CD4-positive, alpha-beta T cell treated with Interleukin-6 for 4 hours (primary cell): ENCODE measurements around the gene SLC22A23.
"Not testable (repeated sequence)": the region's sequence is repeated elsewhere in the genome, so short reads cannot be mapped to it uniquely, and the experiment has no call there.

Source experiments
- DNase-seq: peaks from one replicate; pipeline ENCODE4 v3.0.0-alpha.2; 2020; ENCODE audit warnings: mixed read lengths

SLC22A23 gene

DNA sequence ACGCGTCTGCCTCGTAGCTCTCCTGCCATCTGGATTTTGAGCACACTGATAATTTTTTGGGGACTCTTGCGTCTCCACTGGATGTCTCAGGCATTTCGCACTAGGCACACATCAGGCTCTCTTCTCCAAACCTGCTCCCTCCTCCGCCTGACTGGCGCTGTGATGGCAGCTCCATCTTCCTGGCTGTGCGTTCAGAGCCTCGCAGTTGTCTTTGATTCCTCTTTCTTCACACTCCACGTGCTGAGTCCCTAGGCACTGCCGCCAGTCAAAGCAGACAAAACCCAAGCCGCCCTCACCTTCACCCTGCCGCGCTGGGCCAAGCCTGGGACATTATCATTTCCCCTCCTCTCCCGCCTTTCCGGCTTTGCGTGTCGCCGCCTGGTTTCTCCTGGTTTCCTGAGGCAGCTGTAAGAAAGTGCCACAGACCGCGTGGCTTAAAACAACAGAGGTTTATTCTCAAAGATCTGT, 197.3 kb downstream of the SLC22A23 start:
- peak; percentile 33 for DNase-seq

DNA sequence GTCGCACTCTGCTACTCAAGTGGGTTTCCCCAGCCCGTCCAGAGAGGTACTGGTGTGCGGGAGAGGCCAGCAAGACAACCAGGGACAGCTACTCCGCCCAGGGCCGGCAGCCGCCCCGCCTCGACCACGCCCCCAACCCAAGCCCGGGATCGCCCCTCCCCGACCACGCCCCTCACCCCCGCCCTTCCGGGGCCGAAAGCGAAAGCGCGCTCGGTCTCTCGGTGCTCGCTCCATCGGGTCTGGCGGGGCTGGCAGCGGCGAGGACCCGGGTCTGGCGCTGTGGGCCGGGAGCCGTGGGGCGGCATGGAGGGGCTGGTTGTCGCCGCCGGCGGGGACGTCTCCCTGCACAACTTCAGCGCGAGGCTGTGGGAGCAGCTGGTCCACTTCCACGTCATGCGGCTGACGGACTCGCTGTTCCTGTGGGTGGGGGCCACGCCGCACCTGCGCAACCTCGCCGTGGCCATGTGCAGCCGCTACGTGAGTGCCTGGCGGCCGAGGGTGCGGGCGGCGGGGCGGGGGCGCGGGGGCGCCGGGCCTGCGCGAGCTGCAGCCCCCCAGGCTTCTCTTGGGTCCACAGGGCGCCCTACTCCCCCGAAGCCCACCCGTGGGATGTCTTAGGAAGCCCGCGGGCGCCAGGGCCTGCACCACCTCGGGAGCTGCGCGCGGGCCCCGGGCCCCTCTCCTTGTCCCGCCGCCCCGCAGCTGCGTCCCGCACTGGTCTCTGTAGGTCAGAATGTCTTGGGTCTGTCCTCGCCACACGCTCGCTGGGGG, 197.9 kb downstream of the SLC22A23 start, which contains the start of gene PSMG4:
TSS of gene PSMG4 (plus strand) at position 228 of the 771 bp plus-strand sequence. CDS start at position 304, 76 bp downstream.
- peak; percentile 94 for DNase-seq

DNA sequence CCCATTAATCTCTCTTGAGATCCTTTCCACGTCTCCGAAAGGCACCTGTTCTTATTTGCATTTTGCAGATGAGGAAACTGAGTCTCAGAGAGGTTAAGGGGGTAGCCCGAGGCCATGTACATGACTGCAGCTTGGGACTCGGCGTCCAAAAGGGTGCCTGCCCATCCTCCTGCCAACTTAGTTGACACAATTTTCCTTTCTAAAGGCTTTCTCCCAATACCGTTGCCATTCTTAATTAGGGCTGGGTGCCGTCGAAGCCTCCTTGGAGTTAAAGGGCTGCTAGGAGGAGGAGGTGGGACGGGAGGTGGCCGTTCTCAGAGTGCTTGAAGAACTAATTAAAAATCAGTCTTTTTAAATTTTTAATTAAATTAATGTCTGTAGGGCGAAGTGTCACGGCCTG, 198.6 kb downstream of the SLC22A23 start:
- no peak for DNase-seq

DNA sequence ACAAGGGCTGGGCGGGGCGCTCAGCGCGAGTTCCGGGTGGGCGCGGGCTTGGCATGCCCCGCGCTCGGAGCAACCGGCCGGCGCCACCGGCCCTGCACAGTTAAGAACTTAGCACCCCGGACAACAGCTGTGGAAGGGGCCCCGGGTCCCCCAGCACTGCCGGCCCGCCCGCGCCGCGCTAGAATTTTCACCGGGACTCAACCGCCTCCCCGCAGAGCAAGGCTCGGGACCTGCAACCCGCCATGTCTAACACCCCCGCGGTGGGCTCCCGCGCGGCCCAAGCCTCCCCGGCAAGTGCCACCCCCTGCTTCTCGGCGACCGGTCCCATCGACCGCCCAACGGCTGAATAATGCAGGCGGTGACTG, 203.3 kb downstream of the SLC22A23 start:
- DNase-seq, result no peak

DNA sequence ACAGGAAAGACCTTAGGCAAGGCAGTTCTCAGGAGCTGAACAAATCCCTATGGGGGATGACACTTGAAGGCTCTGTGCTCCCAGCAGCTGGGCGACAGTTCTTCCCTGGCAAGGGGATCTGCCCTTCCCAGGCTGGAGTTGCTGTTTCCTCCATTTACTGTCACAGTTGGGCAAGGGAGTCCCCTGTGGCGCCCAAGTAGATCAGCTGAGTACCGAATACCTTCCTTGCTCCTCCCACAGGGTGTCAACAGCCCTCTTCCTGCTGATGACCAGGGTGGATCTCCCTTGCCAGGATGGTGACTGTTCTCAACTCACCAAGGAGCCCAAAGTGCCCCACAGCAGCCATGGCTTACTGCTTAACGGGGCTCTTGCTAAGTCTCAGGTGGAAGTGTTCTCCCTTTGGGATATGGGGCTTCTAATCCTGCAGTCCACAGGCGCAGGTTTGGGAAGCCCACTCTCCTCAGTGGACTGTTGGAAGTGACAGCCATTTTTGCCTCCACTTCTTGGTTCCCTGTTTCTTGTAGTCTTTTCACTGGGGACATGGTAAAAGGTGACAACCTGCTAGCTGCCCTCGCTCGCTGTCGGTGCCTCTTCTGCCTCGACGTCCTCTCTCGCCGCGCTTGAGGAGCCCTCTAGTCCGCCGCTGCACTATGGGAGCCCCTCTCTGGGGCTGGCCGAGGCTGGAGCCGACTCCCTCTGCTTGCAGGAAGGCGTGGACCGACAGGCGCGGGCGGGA, 203.8 kb downstream of the SLC22A23 start:
- no peak for DNase-seq

DNA sequence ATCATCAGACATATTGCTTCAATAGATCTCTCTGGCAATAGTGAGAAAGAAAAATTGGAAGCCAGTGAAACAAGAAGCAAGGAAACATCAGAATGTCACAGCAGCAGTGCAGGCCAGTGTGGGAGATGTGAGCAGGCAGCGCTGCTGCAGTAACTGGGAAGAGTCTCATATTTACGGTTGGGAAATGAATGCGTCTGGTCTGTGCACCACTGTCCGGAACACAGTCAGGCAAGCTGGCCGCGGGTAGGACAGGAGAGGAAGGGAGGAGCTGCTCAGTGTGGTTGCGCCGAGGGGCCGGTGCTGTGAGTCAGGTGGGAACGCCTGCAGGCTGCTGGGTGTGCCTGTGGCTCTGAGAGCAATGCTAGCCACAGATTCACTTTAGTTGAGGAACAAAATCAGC, 204.5 kb downstream of the SLC22A23 start:
- no peak for DNase-seq

DNA sequence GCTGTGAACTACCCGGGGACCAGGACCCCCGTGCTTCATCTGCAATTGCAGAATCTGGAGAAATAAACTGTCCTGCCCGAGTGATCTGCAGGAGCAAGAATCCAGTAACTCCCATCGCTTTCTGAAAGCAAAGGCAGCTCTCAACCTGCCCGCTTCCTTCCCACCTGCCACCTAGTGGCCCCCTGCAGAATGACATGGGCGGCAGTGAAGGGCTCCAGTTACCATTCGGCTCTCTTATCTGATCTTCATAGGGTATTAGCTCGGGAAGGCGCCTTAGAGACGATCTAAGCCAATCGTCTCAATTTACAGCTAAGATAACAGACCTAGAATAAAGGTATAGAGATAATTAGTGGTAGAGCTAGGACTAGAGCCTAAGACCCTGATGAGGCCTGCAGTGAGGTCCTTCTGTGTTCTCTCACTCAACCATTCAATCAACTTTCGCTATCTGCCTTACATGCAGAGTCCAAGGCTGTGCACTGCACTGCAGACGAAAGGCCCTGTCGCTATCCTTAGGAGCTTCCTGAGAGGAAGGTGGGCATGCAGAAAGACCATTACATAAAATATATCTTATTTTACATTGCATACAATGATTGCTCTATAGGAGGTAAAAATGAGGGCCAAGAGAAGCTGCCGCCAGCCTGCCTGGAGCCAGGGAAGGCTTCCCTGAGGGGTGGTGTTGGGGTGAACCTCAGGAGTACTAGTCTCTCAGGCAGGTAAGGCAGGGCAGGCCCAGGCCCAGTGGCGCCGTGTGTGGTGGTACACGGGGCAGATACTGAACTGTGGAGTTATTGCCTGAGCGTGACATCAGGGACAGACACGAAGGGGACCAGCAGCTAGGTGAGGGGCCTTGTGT, 205.2 kb downstream of the SLC22A23 start:
- DNase-seq, result peak; percentile 86

DNA sequence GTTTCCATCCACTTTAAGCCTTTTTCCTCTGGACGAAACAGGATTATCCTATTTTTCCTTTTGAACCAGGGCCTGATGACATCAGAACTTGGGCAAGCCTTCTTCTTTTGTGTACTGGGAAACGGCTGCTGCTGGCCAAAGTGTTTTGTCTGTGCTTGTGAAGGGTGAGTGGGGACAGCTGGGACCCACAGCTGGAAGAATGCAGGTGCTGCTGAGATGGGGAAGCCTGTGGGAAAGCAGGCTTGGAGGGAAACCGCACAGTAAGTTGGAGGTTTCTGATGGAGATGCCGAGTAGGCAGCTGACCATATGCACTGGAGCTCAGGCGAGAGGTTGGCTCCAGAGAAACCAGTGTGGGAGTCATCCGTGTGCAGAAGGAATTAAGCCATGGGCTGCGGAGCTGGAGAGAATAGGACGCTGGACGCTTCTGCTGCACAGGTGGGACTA, 206.6 kb downstream of the SLC22A23 start:
- no peak for DNase-seq

DNA sequence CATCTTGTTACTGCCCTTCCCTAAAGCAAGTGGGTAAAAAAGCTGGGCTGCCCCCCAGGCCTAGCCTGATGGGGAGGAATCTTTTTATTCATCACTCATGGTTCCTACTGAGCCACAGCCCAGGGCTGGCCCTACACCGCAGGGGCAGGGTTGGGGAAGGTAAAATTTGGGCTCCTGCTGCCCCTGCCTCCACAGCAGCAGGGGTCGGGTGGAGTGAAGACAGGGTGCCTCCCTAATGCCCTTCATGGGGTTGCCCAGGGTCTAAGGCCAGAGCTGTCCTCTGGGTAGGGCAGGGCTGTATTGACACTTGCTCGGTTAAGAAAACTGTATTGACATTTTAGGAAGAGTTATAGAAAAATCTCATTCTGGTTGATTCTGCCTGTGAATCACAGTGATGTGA, 207.0 kb downstream of the SLC22A23 start:
- DNase-seq, result no peak

DNA sequence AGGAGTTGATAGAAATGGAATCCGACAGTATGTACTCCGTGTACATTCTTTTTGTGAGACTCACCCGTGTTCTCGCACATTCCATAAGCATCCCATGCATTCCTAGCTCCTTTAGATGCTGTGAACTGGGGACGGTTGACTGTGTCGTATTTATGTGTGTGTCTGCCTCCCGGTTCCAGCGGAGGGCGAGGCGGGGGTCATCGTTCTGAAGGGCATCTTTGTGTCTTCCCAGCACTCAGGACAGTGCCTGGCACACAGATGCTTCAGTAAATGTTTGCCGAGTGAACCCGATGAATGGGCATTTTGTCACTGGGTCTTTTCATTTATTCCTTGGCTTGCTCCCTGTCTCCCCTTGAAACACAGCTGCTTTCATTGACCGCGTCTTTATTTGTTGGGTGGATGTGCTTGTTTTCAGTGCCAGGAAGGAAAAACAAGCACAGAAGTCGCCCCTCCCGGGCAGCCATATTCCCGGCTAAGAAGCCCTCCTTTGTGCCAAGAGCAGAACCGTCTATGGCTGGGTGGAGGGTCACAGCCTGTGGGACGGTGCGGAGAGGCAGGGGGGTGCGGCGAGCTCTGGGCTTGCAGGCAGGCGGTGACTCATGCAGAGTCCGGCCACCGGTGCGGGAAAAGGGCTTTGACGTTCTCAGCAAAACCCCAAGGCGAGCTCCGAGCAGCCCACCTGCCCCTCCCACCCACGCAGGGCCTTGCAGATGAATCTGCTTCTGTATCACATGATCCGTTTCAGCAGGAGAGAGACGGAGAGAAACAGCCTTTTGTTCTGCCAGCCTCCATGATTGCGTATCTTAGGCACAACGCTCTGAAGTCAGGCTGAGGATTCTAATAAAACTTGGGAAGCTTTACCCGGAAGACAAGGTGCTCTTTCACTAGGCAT, 209.3 kb downstream of the SLC22A23 start:
- DNase-seq, result no peak

DNA sequence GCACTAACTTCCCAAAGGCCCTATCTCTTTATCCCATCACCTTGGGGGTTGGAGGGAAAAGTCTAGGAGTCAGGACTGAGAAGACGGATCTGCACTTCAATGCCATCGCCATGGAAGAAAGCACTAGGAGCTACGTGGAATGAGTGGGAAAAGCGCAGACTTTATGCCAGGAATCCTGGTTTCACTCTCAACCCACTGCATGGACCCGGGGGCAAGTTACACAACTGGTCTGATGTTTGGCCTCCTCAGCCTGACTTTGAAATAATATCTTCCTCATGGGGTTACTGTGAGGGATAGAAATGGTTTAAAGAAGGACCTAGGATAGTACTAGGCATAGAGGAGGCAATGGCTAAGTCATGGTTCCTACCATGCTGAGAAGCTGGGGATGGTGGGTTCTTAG, 211.6 kb downstream of the SLC22A23 start:
- no peak for DNase-seq

DNA sequence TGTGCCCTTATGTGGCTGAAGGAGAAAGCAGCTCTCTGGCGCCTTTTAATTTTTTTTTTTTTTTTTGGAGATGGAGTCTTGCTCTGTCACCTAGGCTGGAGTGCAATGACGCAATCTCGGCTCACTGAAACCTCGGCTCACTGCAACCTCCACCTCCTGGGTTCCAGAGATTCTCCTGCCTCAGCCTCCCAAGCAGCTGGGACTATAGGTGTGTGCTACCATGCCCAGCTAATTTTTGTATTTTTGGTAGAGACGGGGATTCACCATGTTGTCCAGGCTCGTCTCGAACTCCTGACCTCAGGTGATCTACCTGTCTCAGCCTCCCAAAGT, 212.1 kb downstream of the SLC22A23 start:
- not testable (repeated sequence) for DNase-seq

DNA sequence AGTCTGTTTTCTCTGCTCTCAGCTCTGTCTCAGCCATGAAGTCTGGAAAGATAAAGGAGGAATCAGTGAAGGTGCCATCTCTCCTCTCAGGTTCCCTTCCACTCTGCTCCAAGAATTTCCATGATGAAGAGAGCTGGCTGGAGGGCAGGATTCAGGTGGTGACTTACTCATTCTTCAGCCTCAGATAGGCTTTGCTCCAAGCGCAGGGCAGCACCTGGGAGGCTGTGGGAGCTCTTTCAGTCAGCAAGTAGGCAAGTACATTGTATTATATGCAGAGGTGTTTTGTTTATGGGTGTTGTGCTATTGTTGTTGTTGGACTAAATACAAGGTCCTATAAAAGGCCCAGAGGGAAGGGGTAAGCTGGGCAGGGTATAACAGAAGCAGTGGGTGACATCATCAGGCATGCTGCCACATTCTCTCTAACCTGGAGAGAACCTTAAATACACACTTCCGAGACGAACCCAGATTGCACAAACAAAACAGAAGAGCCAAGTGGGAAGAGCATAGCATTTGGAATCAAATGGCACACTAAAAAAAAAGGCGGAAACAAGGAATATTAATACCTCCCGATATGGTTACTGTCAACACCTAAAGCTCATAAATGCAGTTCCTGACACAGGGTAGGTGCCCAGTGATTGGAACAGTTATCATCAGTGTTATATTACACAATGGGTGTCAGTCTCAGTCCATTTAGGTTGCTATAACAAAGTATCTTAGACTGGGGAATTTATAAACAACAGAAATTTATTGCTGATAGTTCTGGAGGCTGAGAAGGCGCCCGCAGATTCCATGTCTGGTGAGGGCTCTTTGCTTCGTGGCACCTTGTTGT, 212.6 kb downstream of the SLC22A23 start:
- no peak for DNase-seq

DNA sequence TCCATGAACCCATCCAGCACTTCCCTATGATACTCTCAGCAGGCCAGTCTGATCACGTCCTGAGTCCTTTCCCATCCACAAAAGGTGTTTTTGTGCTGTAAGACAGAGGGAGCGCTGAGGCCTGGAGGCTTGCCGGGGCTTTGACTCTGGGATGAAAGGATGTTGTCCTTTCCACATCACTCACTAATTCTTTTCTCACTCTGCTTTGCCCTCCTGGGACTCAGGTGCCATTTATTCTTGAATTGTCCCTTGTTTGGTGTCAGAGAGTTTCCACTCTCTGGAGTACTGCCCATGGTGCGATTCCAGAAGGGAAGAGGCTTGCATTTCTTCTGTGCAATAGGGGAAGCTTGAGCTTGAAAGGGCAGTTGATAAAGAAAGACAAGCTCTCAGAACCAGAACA, 214.1 kb downstream of the SLC22A23 start:
- DNase-seq, result no peak

DNA sequence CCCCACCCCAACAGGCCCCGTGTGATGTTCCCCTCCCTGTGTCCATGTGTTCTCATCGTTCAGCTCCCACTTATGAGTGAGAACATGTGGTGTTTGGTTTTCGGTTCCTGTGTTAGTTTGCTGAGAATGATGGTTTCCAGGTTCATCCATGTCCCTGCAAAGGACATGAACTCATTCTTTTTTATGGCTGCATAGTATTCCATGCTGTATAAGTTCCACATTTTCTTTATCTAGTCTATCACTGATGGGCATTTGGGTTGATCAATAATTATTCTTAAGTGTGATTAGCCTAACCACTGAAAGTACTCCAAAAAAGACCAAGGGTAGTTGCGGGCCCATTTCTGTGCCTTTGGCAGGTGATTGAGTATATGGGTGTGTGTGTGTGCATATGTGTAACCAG, 215.1 kb downstream of the SLC22A23 start:
- DNase-seq, result not testable (repeated sequence)

DNA sequence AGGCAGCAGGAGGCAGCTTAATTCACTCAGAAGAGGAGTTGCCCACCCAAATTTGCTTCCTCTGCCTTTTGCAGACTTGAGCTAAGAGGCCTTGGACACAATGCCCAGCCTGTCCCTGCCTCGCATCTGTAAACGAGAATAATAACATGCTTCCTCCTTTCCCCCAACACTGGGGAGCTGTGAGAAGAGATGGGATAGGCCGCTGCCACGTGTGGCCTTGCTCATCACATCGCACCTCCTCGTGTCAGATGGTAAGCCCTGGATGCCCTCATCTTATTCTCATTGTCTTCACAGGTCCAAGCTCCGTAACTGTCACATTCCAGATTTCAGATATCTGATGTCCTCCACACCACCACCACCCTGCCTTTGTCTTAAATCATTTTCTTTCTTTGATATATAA, 216.3 kb downstream of the SLC22A23 start:
- DNase-seq, result no peak

DNA sequence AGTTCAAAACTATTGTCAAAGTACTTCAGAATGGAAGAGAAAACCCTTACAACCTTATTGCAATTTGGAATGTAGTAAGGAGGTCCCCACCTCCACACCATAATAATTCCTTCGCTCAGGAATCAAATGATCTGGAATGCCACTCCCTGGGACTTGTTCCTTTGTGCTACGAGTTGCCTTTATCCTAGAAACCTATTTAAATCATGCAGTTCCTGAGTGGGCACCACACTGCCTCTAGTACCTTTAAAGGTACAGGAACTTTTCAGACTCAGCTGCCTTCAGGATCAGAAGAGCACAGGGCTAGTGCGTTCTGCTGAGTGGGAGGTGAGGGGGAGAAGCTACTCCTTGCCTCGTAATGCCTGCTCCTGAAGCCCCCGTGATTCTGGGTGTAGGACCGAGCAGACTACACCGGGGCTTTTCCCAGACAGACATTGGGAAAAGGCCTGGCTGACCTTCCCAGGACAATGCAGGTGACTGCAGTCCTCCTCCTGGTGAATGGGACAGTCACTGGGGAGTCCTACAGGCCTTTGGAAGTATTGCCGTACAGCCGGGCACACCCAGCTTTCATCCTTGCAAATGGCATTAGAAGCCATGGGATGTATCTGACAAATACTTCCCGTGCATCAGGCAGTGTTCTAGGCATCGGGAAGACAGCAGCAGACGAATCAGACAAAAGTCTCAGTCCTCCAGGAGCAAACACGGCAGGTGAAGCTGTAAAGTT, 217.6 kb downstream of the SLC22A23 start:
- no peak for DNase-seq

DNA sequence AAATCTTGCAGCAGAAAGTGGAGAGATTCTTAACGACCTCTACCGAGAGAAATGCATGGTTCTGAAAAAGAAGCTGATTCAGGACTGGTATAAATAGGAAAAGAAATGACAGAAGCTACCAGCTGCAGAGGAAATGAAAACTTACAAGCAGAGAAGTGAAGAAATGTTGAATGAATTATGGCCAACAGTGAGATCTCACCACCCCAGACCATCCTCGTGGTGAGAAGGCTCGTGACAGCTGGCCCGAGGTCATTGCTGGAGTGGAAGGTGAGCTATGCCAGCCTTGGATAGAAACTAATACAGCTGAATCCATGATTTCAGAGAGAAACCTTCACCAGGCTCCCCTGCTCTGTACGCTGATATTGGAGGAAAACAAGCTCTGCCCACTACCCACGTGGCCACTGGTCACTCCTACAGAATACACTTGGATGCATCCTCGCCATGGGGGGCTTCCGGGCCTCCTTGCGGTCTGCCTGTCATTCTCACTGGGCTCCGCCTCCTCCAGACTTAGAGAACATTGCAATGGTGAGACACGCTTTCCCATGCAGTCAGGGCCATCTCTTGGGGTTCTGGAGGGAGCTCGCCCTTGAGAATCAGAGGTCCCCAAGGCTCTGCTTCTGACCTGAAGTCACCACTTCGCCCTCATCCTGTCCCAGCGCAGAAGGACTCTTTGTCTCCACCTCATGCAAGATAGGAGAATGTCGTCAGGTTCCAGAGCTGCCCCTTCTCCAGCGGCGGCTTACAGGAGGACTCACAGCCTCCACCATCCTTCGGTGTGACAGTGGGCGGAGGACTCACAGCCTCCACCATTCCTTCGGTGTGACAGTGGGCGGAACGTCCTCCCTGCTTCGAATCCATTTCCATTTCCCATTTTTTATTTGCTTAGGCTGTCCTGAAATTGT, 218.8 kb downstream of the SLC22A23 start:
- DNase-seq, result no peak

DNA sequence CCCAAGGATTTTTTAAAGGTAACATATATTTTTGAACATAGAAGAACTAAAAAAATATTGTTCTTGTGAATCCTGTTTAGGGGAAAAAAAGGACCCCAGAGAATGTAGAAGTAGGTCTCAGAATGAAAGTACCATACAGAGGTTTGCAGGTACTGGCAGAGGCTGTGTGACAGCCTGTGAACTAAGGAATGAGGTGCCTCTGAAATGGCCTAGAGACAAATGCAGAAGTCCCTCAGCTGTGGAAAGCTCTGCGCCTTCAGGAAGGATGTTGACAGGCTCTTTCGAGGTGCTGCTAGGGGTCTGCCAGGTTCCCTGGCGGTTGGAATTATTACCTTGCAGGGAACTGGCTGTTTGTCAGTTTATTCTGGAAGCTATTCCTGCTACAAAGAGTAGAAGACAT, 220.8 kb downstream of the SLC22A23 start:
- no peak for DNase-seq

DNA sequence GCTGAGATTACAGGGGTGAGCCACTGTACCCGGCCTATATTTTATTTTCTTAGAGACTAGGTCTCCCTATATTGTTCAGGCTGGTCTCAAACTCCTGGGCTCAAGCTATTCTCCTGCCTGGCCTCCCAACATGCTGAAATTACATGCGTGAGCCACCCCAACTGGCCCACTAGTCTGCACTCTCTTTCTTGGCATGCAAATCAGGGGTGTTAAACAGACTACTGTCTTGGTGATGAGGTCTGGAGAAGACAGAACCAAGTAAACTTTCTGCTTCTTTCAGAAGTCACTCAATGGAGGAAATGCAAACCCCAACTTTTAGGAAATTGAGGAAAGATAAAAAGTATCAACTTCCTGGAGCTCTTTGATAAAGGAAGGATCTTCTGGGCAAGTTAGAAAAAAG, 221.4 kb downstream of the SLC22A23 start:
- no peak for DNase-seq
